Calu3 (cell line): Measurements from ENCODE around the gene WDR11. TPM values are rescaled to one million over a fixed set of nuclear protein-coding genes. Genes with fewer than 3 reads are reported as not detected.

Source experiments
- BruUV-seq: library from RNA; stranded (reverse); fragments of 400-500 nt; replicated peaks from 2 replicates; lab custom pipeline; 2021; lab: Mats Ljungman, UMichigan
- CTCF ChIA-PET: fragments of 300-600 bp; sonication (Branson Sonifier 250); formaldehyde crosslinking; loops from one replicate; lab custom pipeline; 2022; ENCODE audit warnings: antibody characterized with exemption; lab: Charles Lee
- DNase-seq: peaks from one replicate; pipeline ENCODE4 v3.0.0; 2022
- H3K27ac Mint-ChIP-seq: one replicate; pipeline ENCODE4 v1.8.0; 2022; ENCODE audit warnings: mixed read lengths; ENCODE audit not compliant: unreplicated experiment
- H3K27me3 Mint-ChIP-seq: one replicate; pipeline ENCODE4 v1.8.0; 2022; ENCODE audit warnings: mixed read lengths; ENCODE audit not compliant: unreplicated experiment
- H3K36me3 Mint-ChIP-seq: one replicate; pipeline ENCODE4 v1.8.0; 2022; ENCODE audit warnings: mild to moderate bottlenecking, moderate library complexity, mixed read lengths; ENCODE audit not compliant: insufficient read depth, unreplicated experiment
- H3K4me1 Mint-ChIP-seq: one replicate; pipeline ENCODE4 v1.8.0; 2022; ENCODE audit warnings: mild to moderate bottlenecking, low read depth, mixed read lengths; ENCODE audit not compliant: unreplicated experiment
- H3K4me3 Mint-ChIP-seq: one replicate; pipeline ENCODE4 v1.8.0; 2022; ENCODE audit warnings: mild to moderate bottlenecking, low read depth, moderate library complexity, mixed read lengths; ENCODE audit not compliant: unreplicated experiment
- H3K9me3 Mint-ChIP-seq: one replicate; pipeline ENCODE4 v1.8.0; 2022; ENCODE audit warnings: low read depth, mixed read lengths; ENCODE audit not compliant: unreplicated experiment
- intact Hi-C: fragments of 100-400 bp; cut with micrococcal nuclease; formaldehyde crosslinking; loops from one replicate; pipeline ENCODE4 v1.10.0; 2022; ENCODE audit not compliant: unreplicated experiment
- total RNA-seq: library from RNA; stranded (reverse); gene quantifications from 2 replicates; pipeline ENCODE4 v1.2.3, GENCODE V29; 2022
- TF ChIP-seq, protein P1 (sequence below): fragments of 200-600 bp; IDR thresholded peaks from one replicate; pipeline ENCODE4 v1.8.0; 2022; ENCODE audit warnings: antibody characterized with exemption; ENCODE audit not compliant: unreplicated experiment

Gene WDR11
- total RNA-seq, 1 experiment from 2014 or later, result 33.5 TPM

DNA sequence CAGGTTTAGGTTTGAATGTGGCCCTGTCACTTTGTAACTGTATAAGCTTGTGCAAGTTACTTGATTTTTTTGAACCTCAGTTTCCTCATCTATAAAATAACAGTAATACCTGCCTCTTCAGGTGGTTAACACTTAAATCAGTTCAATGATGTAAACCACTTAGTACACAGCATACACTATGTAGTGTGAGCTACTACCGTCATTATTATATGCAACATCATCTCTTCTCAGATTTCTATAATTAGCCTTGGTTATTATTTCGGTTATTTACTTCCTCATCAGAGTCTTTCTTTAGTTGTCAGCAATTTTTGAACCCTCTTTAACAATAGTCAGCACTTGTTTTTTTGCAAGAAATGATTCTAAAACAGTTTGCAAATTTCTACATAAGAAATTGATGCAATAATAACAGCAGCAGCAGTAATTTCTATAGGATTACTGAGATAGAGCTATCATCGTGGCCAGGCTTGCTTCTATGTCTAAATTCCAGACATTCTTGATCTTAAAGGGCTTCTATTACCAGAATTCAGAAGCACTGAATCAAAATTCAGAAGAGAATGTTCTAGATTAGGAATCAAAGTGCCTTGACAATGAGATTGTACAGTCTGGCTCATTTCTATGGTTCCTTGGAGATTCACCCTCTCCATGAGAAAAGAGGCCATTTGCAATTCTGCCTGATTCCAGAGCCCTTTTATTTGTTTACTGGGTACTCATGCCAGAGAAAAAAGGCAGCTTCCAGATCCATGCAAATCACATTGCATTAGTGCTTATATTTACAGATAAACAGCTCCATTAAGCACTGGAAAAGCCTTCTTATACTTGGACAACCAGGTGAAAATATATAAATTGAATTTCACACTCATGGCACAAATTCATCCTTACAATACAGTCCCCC lies 25.0 kb upstream of the WDR11 start:
- Mint-ChIP-seq H3K9me3 (no peaks in the 10 kb centered on the region), H3K4me1 (no peaks in the 10 kb centered on the region), H3K4me3 (no peak overlapping the region), H3K27me3 (peaks cover 59% of the 10 kb centered on the region), H3K27ac (no peak overlapping the region), H3K36me3 (no peaks in the 10 kb centered on the region)
- no TSS peak for BruUV-seq
- CTCF ChIA-PET, result no interaction called here
- intact Hi-C loops, result no loop called here
- DNase-seq, result no peak
- TF ChIP-seq, protein P1, sequence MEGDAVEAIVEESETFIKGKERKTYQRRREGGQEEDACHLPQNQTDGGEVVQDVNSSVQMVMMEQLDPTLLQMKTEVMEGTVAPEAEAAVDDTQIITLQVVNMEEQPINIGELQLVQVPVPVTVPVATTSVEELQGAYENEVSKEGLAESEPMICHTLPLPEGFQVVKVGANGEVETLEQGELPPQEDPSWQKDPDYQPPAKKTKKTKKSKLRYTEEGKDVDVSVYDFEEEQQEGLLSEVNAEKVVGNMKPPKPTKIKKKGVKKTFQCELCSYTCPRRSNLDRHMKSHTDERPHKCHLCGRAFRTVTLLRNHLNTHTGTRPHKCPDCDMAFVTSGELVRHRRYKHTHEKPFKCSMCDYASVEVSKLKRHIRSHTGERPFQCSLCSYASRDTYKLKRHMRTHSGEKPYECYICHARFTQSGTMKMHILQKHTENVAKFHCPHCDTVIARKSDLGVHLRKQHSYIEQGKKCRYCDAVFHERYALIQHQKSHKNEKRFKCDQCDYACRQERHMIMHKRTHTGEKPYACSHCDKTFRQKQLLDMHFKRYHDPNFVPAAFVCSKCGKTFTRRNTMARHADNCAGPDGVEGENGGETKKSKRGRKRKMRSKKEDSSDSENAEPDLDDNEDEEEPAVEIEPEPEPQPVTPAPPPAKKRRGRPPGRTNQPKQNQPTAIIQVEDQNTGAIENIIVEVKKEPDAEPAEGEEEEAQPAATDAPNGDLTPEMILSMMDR, result no peak

DNA sequence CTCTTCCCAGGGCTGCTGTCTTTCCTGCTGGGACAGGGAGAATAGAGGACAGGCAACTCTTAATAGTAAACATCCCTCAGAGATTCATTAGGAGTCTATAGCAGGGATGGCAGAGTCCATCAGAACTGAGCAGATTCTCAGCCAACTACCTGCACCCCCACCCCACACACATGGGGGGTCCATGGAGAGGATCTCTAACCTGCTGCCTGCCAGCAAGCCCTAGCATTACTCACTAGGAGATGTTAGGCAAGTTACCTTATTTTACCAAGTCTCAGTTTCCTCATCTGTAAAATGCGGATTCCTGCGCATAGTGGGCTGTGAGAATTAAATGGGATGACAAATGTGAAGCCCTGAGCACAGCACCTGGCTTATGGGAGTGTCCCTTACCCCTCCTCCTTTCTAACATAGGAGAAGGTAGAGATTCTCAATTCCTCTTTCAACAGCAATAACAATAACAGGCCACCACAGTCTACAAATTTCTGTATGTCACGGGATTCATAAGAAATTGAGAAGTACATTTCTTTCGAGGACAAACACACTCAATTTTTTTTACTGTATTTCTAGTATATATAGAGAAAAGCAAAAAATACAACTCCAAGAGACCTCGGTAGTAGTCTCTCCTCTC lies 23.8 kb upstream of the WDR11 start:
- DNase-seq, result no peak
- TF ChIP-seq, protein P1, result no peak
- Mint-ChIP-seq H3K27me3 (peaks cover 59% of the 10 kb centered on the region), H3K4me3 (no peak overlapping the region), H3K9me3 (no peaks in the 10 kb centered on the region), H3K36me3 (no peaks in the 10 kb centered on the region), H3K4me1 (no peaks in the 10 kb centered on the region), H3K27ac (no peak overlapping the region)
- intact Hi-C loops, result no loop called here
- no TSS peak for BruUV-seq
- CTCF ChIA-PET, result interaction anchor here (0.6 kb wide), 1 partner anchor 1572 kb away, joined by 8 read pairs; no protein-coding TSS in a partner anchor

DNA sequence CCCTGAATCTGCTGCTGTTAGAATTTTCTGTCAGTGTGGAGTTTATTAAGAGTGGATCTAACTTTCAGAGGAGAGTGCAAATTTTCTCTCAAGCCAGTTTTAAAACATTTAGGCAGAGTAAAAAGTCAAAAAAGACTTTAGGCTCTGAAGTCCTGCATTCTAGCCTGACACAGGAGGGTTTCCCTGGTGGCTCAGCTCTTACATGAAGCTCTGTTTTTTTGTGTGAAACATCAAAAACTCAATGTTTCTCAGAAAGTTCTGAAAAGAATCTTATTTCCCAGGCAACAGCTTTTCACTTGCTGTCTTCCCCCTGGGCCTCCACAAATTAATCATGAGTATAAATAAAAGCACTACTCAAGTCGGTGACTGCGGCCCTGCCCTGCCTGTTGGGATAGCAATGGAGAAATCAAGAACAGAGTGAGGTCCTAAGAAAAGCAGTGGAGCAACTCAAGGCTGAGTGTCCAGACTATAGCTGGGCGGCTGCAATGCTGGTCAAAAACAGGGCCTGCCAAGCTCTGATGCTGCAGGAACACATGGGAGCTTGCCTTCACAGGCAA lies 22.3 kb upstream of the WDR11 start:
- BruUV-seq, result no TSS peak
- Mint-ChIP-seq H3K36me3 (no peaks in the 10 kb centered on the region), H3K4me1 (no peaks in the 10 kb centered on the region), H3K27ac (no peak overlapping the region), H3K27me3 (peaks cover 60% of the 10 kb centered on the region), H3K9me3 (no peaks in the 10 kb centered on the region), H3K4me3 (no peak overlapping the region)
- intact Hi-C loops, result no loop called here
- CTCF ChIA-PET, result no interaction called here
- no peak for DNase-seq
- TF ChIP-seq, protein P1, result no peak

DNA sequence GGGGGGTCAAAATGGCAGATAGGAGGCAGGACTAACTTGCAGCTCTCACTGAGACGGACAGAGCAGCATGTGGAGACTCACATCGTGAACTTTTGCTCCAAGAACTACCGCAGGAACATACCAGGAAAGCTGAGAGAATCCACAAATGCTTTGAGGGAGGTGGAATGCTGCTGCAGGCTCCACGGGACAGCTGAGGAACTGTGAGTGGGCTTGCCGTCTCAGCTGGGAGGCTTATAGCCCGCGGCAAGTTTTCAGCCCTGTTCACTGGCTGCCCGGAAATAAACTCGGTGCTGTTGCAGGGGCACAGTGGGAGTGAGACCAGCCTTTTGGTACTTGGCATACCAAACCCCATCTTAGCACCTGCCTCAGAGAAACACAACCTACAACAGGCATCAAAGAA lies 19.1 kb upstream of the WDR11 start:
- CTCF ChIA-PET, result no interaction called here
- H3K36me3 Mint-ChIP-seq, result no peaks in the 10 kb centered on the region
- no peaks in the 10 kb centered on the region for H3K9me3 Mint-ChIP-seq
- intact Hi-C loops, result no loop called here
- no peak for DNase-seq
- no TSS peak for BruUV-seq
- no peak overlapping the region for H3K4me3 Mint-ChIP-seq
- H3K27me3 Mint-ChIP-seq, result peaks cover 54% of the 10 kb centered on the region
- H3K4me1 Mint-ChIP-seq, result no peaks in the 10 kb centered on the region
- no peak overlapping the region for H3K27ac Mint-ChIP-seq
- TF ChIP-seq, protein P1, result no peak
